ENCODE data around the gene CNTLN.

Gene CNTLN

GRCh38 chr9:17137566-17137965 is 2.7 kb downstream of the CNTLN start:
- H3K9me3 Mint-ChIP-seq: no peaks in the 10 kb centered on the region
- peak overlapping the region; percentile 50 to 77 (median 56) for H3K4me3 Mint-ChIP-seq
- peaks cover 4% of the 10 kb centered on the region for H3K36me3 Mint-ChIP-seq (ENCODE audit: low read depth)
- peak overlapping the region in 2 of 3 experiments; percentile 40 to 92 for H3K27ac Mint-ChIP-seq
- peaks cover 24% of the 10 kb centered on the region for H3K4me1 Mint-ChIP-seq
- H3K27me3 Mint-ChIP-seq (ENCODE audit: low read depth): no peaks in the 10 kb centered on the region
- TF ChIP-seq, protein P1, sequence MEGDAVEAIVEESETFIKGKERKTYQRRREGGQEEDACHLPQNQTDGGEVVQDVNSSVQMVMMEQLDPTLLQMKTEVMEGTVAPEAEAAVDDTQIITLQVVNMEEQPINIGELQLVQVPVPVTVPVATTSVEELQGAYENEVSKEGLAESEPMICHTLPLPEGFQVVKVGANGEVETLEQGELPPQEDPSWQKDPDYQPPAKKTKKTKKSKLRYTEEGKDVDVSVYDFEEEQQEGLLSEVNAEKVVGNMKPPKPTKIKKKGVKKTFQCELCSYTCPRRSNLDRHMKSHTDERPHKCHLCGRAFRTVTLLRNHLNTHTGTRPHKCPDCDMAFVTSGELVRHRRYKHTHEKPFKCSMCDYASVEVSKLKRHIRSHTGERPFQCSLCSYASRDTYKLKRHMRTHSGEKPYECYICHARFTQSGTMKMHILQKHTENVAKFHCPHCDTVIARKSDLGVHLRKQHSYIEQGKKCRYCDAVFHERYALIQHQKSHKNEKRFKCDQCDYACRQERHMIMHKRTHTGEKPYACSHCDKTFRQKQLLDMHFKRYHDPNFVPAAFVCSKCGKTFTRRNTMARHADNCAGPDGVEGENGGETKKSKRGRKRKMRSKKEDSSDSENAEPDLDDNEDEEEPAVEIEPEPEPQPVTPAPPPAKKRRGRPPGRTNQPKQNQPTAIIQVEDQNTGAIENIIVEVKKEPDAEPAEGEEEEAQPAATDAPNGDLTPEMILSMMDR (IDR thresholded peaks at IDR 0.05; ENCODE audit: unreplicated experiment in 3 of 3): no peak

DNA sequence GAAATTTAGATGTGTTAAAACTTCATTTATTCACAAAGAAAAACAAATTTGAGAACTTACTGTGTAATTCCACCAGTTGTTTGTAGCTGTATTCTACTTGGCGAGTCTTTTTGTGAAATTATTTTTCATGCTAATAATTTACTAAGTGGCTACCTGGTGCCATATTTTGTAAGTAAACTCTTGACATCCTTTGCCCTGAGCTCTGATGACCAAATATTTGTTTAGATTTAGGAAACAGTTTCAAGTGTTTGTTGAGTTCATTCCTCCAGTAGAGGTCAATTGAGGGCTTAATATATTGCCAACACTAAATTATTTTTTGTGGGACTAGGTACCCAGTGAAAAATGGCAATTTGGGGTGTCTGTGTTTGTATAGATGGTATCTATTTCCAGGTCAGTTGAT is 3.7 kb downstream of the CNTLN start:
- Mint-ChIP-seq H3K4me1 (peaks cover 24% of the 10 kb centered on the region), H3K27me3 (ENCODE audit: low read depth) (no peaks in the 10 kb centered on the region), H3K4me3 (no peak overlapping the region), H3K36me3 (ENCODE audit: low read depth) (peaks cover 4% of the 10 kb centered on the region), H3K27ac (no peak overlapping the region), H3K9me3 (no peaks in the 10 kb centered on the region)
- TF ChIP-seq, protein P1 (IDR thresholded peaks at IDR 0.05; ENCODE audit: unreplicated experiment in 3 of 3): no peak

DNA sequence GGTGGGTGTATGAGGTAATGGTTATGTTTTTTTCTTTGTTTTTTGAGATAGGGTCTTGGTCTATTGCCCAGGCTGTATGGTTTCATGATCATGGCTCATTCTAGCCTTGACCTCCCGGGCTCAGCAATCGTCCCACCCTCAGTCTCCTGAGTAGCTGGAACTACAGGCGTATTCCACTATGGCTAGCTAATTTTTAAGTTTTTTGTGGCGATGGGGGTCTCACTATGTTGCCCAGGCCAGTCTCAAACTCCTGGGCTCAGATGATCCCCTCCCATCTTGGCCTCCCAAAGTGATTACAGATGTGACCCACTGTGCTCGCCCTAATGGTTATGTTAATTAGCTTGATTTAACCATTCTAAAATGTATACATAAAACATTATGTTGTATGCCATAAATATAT is 5.6 kb downstream of the CNTLN start:
- TF ChIP-seq, protein P1 (IDR thresholded peaks at IDR 0.05; ENCODE audit: unreplicated experiment in 3 of 3): no peak
- H3K36me3 Mint-ChIP-seq (ENCODE audit: low read depth): peaks cover 14% of the 10 kb centered on the region
- H3K27me3 Mint-ChIP-seq (ENCODE audit: low read depth): no peaks in the 10 kb centered on the region
- H3K9me3 Mint-ChIP-seq: no peaks in the 10 kb centered on the region
- H3K4me1 Mint-ChIP-seq: peaks cover 14% of the 10 kb centered on the region
- no peak overlapping the region for H3K27ac Mint-ChIP-seq
- H3K4me3 Mint-ChIP-seq: no peak overlapping the region

DNA sequence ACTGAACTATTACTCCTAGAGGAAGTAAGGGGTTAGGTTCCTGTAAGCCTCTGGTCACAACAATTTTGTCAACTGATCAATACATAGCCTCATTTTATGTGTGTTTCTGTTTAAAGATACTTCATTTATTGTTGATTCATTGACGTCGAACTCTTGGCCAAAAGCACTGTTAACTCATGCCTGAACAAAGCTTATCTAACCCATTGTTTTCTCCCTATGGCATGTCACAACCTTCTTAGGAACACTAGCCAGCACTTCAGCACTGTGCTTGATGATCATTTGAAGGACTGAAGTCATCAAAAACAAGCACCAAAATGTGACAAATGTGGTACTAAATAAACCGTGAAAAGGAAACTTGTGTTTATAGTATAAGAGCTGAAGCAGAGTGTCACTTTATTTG is 13.5 kb downstream of the CNTLN start:
- Mint-ChIP-seq H3K36me3 (ENCODE audit: low read depth) (peaks cover 86% of the 10 kb centered on the region), H3K27me3 (ENCODE audit: low read depth) (no peaks in the 10 kb centered on the region), H3K4me1 (no peaks in the 10 kb centered on the region), H3K4me3 (no peak overlapping the region), H3K27ac (no peak overlapping the region), H3K9me3 (peaks cover 46% of the 10 kb centered on the region)
- TF ChIP-seq, protein P1 (IDR thresholded peaks at IDR 0.05; ENCODE audit: unreplicated experiment in 3 of 3): no peak

DNA sequence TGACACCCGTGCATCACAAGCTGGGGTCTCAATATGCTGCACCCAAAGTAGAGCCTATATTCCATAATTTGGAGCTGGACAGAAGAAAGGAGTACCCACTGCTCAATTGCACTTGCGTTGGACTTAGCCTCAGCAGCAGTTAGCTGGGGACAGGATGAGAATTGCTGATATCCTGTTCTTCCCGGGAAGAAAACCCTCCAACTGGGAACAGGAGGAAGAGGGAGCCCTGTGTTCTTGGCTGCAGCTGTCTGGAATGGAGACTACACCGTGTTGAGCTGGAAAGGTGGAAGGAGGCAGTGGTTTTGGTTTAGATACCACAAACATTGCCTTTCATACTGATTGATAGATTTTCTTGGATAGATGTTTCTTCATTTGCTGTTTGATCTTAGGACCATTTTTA is 24.6 kb downstream of the CNTLN start:
- H3K4me1 Mint-ChIP-seq: no peaks in the 10 kb centered on the region
- H3K27me3 Mint-ChIP-seq (ENCODE audit: low read depth): no peaks in the 10 kb centered on the region
- peaks cover 47% of the 10 kb centered on the region for H3K36me3 Mint-ChIP-seq (ENCODE audit: low read depth)
- H3K27ac Mint-ChIP-seq: no peak overlapping the region
- TF ChIP-seq, protein P1 (IDR thresholded peaks at IDR 0.05; ENCODE audit: unreplicated experiment in 3 of 3): no peak
- H3K4me3 Mint-ChIP-seq: no peak overlapping the region
- peaks cover 9% of the 10 kb centered on the region for H3K9me3 Mint-ChIP-seq

DNA sequence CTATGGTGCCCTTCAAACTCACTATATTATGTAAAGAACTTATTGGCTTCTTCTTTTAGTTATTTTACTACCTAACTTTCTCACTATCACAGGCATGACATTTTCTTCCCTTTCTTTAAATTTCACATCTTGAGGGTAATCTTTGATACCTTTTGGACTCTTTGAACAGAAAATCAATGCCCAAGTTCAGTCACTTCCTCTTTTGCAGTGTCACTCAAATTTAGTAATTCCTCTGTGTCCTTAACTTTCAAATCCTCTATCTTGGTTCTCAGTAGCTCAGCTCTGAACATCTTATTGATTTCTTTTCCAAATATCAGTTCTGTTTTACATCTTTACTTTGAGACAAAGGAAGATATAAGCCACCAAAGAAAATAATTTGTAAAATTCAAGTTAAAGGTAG is 25.5 kb downstream of the CNTLN start:
- Mint-ChIP-seq H3K4me1 (no peaks in the 10 kb centered on the region), H3K27me3 (ENCODE audit: low read depth) (no peaks in the 10 kb centered on the region), H3K36me3 (ENCODE audit: low read depth) (peaks cover 38% of the 10 kb centered on the region), H3K27ac (no peak overlapping the region), H3K9me3 (peaks cover 3% of the 10 kb centered on the region), H3K4me3 (no peak overlapping the region)
- TF ChIP-seq, protein P1 (IDR thresholded peaks at IDR 0.05; ENCODE audit: unreplicated experiment in 3 of 3): no peak
